HG03565 (cell line): ENCODE results near the gene MMP19.
"Not testable (repeated sequence)": the region's sequence is repeated elsewhere in the genome, so short reads cannot be mapped to it uniquely, and the experiment has no call there.

Experiments
- ATAC-seq: cut with Tn5 transposase; IDR thresholded peaks from one replicate; pipeline ENCODE4 v1.9.1; 2021; ENCODE audit warnings: mild to moderate bottlenecking, moderate library complexity; ENCODE audit not compliant: unreplicated experiment

Gene MMP19

GRCh38 chr12:55845361-55845760 lies 2.6 kb upstream of the MMP19 start:
- no peak for ATAC-seq

- ATAC-seq, result no peak
These were observed 2.2 kb upstream of the MMP19 start for GRCh38 chr12:55844961-55845360.

GRCh38 chr12:55843431-55843830 lies 695 bp upstream of the MMP19 start:
- no peak for ATAC-seq

GRCh38 chr12:55840581-55841351 lies 2.0 kb downstream of the MMP19 start:
- no peak for ATAC-seq

GRCh38 chr12:55839345-55840140 lies 3.2 kb downstream of the MMP19 start:
- ATAC-seq, result no peak

- ATAC-seq, result no peak
These were observed 4.4 kb downstream of the MMP19 start for GRCh38 chr12:55838361-55838760.

GRCh38 chr12:55834400-55834799 lies 8.3 kb downstream of the MMP19 start:
- not testable (repeated sequence) for ATAC-seq

- ATAC-seq, result no peak
These were observed 9.7 kb downstream of the MMP19 start for GRCh38 chr12:55833056-55833455.

- ATAC-seq, result no peak
These were observed 11.3 kb downstream of the MMP19 start for GRCh38 chr12:55831447-55831815.

- ATAC-seq, result no peak
These were observed 11.9 kb downstream of the MMP19 start for GRCh38 chr12:55830601-55831446.

- no peak for ATAC-seq
These were observed 12.7 kb downstream of the MMP19 start for GRCh38 chr12:55829967-55830600.

- ATAC-seq, result no peak
These were observed 14.4 kb downstream of the MMP19 start for GRCh38 chr12:55828357-55828756.

GRCh38 chr12:55827806-55828205 lies 14.9 kb downstream of the MMP19 start:
- no peak for ATAC-seq

GRCh38 chr12:55824726-55825125 lies 18.0 kb downstream of the MMP19 start:
- ATAC-seq, result no peak

- no peak for ATAC-seq
These were observed 19.3 kb downstream of the MMP19 start for GRCh38 chr12:55823419-55823818.

GRCh38 chr12:55822228-55822627 lies 20.5 kb downstream of the MMP19 start:
- no peak for ATAC-seq

- ATAC-seq, result no peak
These were observed 22.1 kb downstream of the MMP19 start for GRCh38 chr12:55820679-55821078.

- ATAC-seq, result no peak
These were observed 23.9 kb downstream of the MMP19 start for GRCh38 chr12:55818886-55819285.

GRCh38 chr12:55818140-55818728 lies 24.5 kb downstream of the MMP19 start:
- ATAC-seq, result no peak

- peak; percentile 96 for ATAC-seq
These were observed 25.2 kb downstream of the MMP19 start, which contains the start of the genes ORMDL2 and SARNP for GRCh38 chr12:55817345-55818139. TSS of gene ORMDL2 (plus strand) at chr12:55818041. CDS start at chr12:55819000, 959 bp downstream. TSS of gene SARNP (minus strand) at chr12:55817724. CDS start at chr12:55817701, 23 bp downstream.
